Loucy (cell line): Measurements from ENCODE around the gene PIK3R5.

Source experiments
- H2AFZ ChIP-seq: fragments of 200-600 bp; sonication (generic); 2 replicates; pipeline ENCODE4 v1.6.0; 2016; ENCODE audit warnings: antibody characterized with exemption, mild to moderate bottlenecking, low read length, moderate library complexity
- H3F3A ChIP-seq: fragments of 200-600 bp; 2 replicates; pipeline ENCODE4 v1.6.0; 2016; ENCODE audit warnings: antibody characterized with exemption, low read depth, mild to moderate bottlenecking
- H3K27me3 ChIP-seq: fragments of 200-600 bp; sonication (generic); 2 replicates; pipeline ENCODE4 v1.6.1; 2014; ENCODE audit warnings: low read length, mild to moderate bottlenecking; ENCODE audit not compliant: insufficient read depth, poor library complexity, severe bottlenecking
- H3K36me3 ChIP-seq: fragments of 200-600 bp; sonication (generic); 2 replicates; pipeline ENCODE4 v1.6.1; 2016; ENCODE audit warnings: low read length; ENCODE audit not compliant: insufficient read depth
- H3K4me1 ChIP-seq: fragments of 200-600 bp; sonication (generic); 2 replicates; pipeline ENCODE4 v1.5.1; 2014; ENCODE audit warnings: low read length, mild to moderate bottlenecking; ENCODE audit not compliant: insufficient read depth, poor library complexity, severe bottlenecking
- H3K4me2 ChIP-seq: fragments of 200-600 bp; sonication (generic); 2 replicates; pipeline ENCODE4 v1.6.0; 2014; ENCODE audit warnings: antibody characterized with exemption, low read length, low read depth, mild to moderate bottlenecking; ENCODE audit not compliant: poor library complexity, severe bottlenecking
- H3K4me3 ChIP-seq: fragments of 200-600 bp; sonication (generic); 2 replicates; pipeline ENCODE4 v1.5.1; 2014; ENCODE audit warnings: low read length, mild to moderate bottlenecking, mixed read lengths; ENCODE audit not compliant: poor library complexity, severe bottlenecking
- H3K79me2 ChIP-seq: fragments of 200-600 bp; sonication (generic); 2 replicates; pipeline ENCODE4 v1.6.1; 2014; ENCODE audit warnings: low read length; ENCODE audit not compliant: insufficient read depth
- H3K9ac ChIP-seq: fragments of 200-600 bp; sonication (generic); 2 replicates; pipeline ENCODE4 v1.6.0; 2014; ENCODE audit warnings: mild to moderate bottlenecking, low read depth, low read length, moderate library complexity; ENCODE audit not compliant: poor library complexity, severe bottlenecking
- H3K9me2 ChIP-seq: fragments of 200-600 bp; sonication (generic); replicated peaks from 2 replicates; pipeline ENCODE4 v1.6.1; 2016; ENCODE audit warnings: low read depth, low read length, mixed read lengths
- H3K9me3 ChIP-seq: fragments of 200-600 bp; sonication (generic); 2 replicates; pipeline ENCODE4 v1.6.1; 2014; ENCODE audit warnings: mild to moderate bottlenecking, antibody characterized with exemption, low read length, low read depth; ENCODE audit not compliant: insufficient read depth
- H4K20me1 ChIP-seq: fragments of 200-600 bp; sonication (generic); 2 replicates; pipeline ENCODE4 v1.6.0; 2014; ENCODE audit warnings: antibody characterized with exemption, low read length, mild to moderate bottlenecking; ENCODE audit not compliant: insufficient read depth, poor library complexity, severe bottlenecking
- CTCF ChIP-seq: fragments of 200-600 bp; sonication (generic); conservative IDR thresholded peaks from 2 replicates; pipeline ENCODE4 v1.5.1; 2014; ENCODE audit warnings: mild to moderate bottlenecking, antibody characterized with exemption, low read length
- EZH2phosphoT487 ChIP-seq: fragments of 200-600 bp; IDR thresholded peaks from 2 replicates; pipeline ENCODE4 v1.6.1; 2018; ENCODE audit warnings: antibody characterized with exemption, mild to moderate bottlenecking, moderate library complexity, borderline replicate concordance

PIK3R5 gene

GRCh38 chr17:8831234-8831849 lies 134.2 kb downstream of the PIK3R5 start:
- Histone ChIP-seq H3F3A (no peaks in the 10 kb centered on the region), H3K36me3 (peaks cover 31% of the 10 kb centered on the region; the same call in 1 of the 2 replicates), H3K4me2 (no peak overlapping the region)

GRCh38 chr17:8830141-8830540 lies 135.4 kb downstream of the PIK3R5 start:
- Histone ChIP-seq H3K4me2 (no peak overlapping the region), H3K9me2 (no peaks in the 10 kb centered on the region), H3K9me3 (no peaks in the 10 kb centered on the region), H4K20me1 (no peaks in the 10 kb centered on the region), H2AFZ (no peak overlapping the region), H3K4me3 (no peak overlapping the region), H3K9ac (no peak overlapping the region), H3K4me1 (peaks cover 4% of the 10 kb centered on the region), H3K79me2 (no peaks in the 10 kb centered on the region), H3K36me3 (peaks cover 20% of the 10 kb centered on the region; the same call in 1 of the 2 replicates), H3K27me3 (no peaks in the 10 kb centered on the region), H3F3A (no peaks in the 10 kb centered on the region)
- TF ChIP-seq EZH2phosphoT487 (no peak), CTCF (no peak)

More at GRCh38 chr17:8831234-8831849, 134.2 kb downstream of the PIK3R5 start:
- Histone ChIP-seq H3K79me2 (no peaks in the 10 kb centered on the region), H3K27me3 (no peaks in the 10 kb centered on the region), H3K4me3 (no peak overlapping the region), H3K9ac (no peak overlapping the region), H3K4me1 (no peaks in the 10 kb centered on the region), H3K9me3 (no peaks in the 10 kb centered on the region), H4K20me1 (no peaks in the 10 kb centered on the region), H3K9me2 (no peaks in the 10 kb centered on the region), H2AFZ (no peak overlapping the region)
- TF ChIP-seq CTCF (no peak), EZH2phosphoT487 (no peak)

GRCh38 chr17:8829036-8829941 lies 136.2 kb downstream of the PIK3R5 start:
- peaks cover 15% of the 10 kb centered on the region; the same call in 1 of the 2 replicates for H3K36me3 ChIP-seq
- no peaks in the 10 kb centered on the region for H3K9me2 ChIP-seq
- H3K4me3 ChIP-seq = no peak overlapping the region
- H4K20me1 ChIP-seq = no peaks in the 10 kb centered on the region
- no peak for TF ChIP-seq CTCF
- no peak for TF ChIP-seq EZH2phosphoT487
- no peak overlapping the region for H3K4me2 ChIP-seq
- H3K79me2 ChIP-seq = no peaks in the 10 kb centered on the region
- no peaks in the 10 kb centered on the region; the same call in 1 of the 2 replicates for H3K9me3 ChIP-seq
- no peak overlapping the region for H2AFZ ChIP-seq
- no peaks in the 10 kb centered on the region for H3K27me3 ChIP-seq
- no peaks in the 10 kb centered on the region for H3F3A ChIP-seq
- H3K4me1 ChIP-seq = peaks cover 4% of the 10 kb centered on the region
- no peak overlapping the region for H3K9ac ChIP-seq
